HUES6 (cell line): ENCODE results near the gene SMIM14.
"Not testable (repeated sequence)": the region's sequence is repeated elsewhere in the genome, so short reads cannot be mapped to it uniquely, and the experiment has no call there.

Experiments used
- H3K27ac ChIP-seq: 2 replicates; pipeline ENCODE4 v1.7.0; 2013; ENCODE audit warnings: low read depth, mild to moderate bottlenecking, low read length, inconsistent platforms
- H3K27me3 ChIP-seq: 2 replicates; pipeline ENCODE4 v1.6.1; 2013; ENCODE audit warnings: low read length; ENCODE audit not compliant: control insufficient read depth, insufficient read depth
- H3K36me3 ChIP-seq: 2 replicates; pipeline ENCODE4 v1.6.1; 2013; ENCODE audit warnings: low read length; ENCODE audit not compliant: control insufficient read depth, insufficient read depth
- H3K4me1 ChIP-seq: 2 replicates; pipeline ENCODE4 v1.6.1; 2013; ENCODE audit warnings: low read length; ENCODE audit not compliant: control insufficient read depth, insufficient read depth
- H3K4me3 ChIP-seq: 2 replicates; pipeline ENCODE4 v1.5.1; 2013; ENCODE audit warnings: low read depth, low read length
- H3K9ac ChIP-seq: one replicate; pipeline ENCODE4 v1.6.1; 2013; ENCODE audit warnings: mild to moderate bottlenecking, low read length
- H3K9me3 ChIP-seq: 2 replicates; pipeline ENCODE4 v1.6.1; 2013; ENCODE audit warnings: low read depth, low read length; ENCODE audit not compliant: control insufficient read depth, insufficient read depth

Gene SMIM14

DNA sequence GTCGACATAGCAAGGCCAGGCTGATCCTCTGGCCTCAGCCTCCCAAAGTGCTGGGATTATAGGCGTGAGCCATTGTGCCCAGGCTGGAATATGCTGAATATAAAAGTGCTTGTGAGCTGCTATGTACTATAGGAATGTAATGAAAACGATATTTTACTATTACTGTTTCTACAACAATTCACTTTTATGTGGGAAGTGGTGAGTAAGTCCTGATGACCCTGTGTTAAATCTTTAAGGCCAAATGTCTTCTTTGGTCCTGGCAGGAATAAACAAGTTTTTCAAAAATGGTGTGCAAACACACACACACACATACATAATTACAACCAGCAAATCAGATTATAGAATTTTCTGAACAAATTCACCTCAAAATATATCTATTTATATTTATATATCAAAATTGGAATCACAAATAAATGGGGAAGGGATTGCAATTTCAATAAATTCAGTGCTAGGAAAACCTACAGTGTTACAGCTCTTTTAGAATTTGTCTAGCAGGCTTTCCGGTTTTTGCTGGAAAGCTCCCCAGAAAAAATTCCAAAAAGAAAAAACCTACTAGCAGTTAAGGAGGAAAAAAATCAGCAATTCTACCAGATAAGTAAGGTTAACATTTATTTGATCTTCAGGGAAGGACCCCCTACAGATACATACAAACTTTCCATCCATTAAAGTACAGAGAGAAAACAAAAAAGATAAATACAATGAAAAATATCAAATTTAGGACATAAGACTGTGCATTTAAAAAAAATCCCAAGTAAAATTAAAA, 17.9 kb downstream of the SMIM14 start:
- Histone ChIP-seq H3K27me3 (no peaks in the 10 kb centered on the region), H3K36me3 (no peaks in the 10 kb centered on the region; the same call in 1 of the 2 replicates), H3K4me1 (peaks cover 17% of the 10 kb centered on the region), H3K4me3 (no peak overlapping the region), H3K9ac (no peak overlapping the region), H3K9me3 (no peaks in the 10 kb centered on the region), H3K27ac (0 out of 2 replicates have a peak overlapping the region, but pooled peaks have one; percentile 27)

DNA sequence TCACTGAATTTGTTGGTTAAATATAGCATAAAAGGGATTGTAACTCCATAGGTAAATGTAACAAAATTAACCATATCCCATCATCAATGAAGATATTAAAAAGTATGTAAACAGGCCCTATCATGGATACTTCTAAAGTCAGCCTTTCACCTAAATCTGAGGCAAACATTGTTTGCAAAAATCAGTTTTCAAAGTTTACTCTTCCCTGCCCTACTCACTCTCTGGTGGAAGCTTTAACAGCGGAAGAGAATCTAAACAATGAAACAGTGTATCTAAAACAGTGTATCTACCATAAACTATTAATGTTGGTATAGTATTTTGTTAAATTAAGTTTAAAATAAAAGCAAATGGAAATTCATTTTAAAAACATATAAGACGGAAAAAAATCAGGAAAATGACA, 21.1 kb downstream of the SMIM14 start:
- no peak overlapping the region for H3K27ac ChIP-seq

DNA sequence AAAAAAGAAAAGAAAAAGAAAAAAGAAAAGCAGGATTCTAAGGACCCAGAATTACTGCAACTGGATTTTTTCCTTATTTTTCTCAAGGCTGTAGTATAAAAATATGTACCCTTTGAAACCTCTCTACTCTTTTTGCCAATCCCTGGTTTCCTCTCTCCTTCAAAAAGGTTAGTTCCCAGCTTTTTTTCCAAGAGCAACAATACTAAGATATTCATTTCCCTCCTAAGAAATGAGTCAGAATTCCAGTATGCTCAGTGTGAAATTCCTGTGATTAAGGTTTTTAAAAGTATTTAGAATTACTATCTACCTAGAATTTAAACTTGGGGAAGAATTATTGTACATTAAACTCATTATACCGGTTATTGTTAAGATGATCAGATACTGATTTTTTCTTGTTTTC, 22.0 kb downstream of the SMIM14 start:
- H3K4me1 ChIP-seq = peaks cover 15% of the 10 kb centered on the region
- no peak overlapping the region for H3K4me3 ChIP-seq
- no peaks in the 10 kb centered on the region for H3K36me3 ChIP-seq
- H3K27me3 ChIP-seq = no peaks in the 10 kb centered on the region
- no peaks in the 10 kb centered on the region for H3K9me3 ChIP-seq
- no peak overlapping the region for H3K27ac ChIP-seq
- H3K9ac ChIP-seq = no peak overlapping the region

More for the DNA sequence above, 21.1 kb downstream of the SMIM14 start:
- Histone ChIP-seq H3K27me3 (no peaks in the 10 kb centered on the region), H3K4me3 (no peak overlapping the region), H3K9me3 (no peaks in the 10 kb centered on the region), H3K4me1 (peaks cover 17% of the 10 kb centered on the region), H3K9ac (no peak overlapping the region), H3K36me3 (no peaks in the 10 kb centered on the region)

DNA sequence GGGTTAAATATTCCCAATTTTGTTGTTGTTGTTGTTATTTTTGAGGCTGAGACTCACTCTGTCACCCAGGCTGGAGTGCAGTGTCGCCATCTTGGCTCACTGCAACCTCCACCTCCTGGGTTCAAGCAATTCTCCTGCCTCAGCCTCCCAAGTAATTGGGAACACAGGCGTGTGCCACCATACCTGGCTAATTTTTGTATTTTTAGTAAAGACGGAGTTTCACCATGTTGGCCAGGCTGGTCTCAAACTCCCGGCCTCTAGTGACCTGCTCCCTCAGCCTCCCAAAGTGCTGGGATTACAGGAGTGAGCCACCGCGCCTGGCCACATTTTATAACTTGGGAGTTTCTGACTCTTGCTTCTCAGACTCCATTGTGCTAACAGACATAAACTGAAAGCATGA, 22.6 kb downstream of the SMIM14 start:
- not testable (repeated sequence) for H3K9ac ChIP-seq, H3K27ac ChIP-seq, H3K4me3 ChIP-seq, H3K27me3 ChIP-seq, H3K9me3 ChIP-seq, H3K36me3 ChIP-seq
- peaks cover 10% of the 10 kb centered on the region for H3K4me1 ChIP-seq

DNA sequence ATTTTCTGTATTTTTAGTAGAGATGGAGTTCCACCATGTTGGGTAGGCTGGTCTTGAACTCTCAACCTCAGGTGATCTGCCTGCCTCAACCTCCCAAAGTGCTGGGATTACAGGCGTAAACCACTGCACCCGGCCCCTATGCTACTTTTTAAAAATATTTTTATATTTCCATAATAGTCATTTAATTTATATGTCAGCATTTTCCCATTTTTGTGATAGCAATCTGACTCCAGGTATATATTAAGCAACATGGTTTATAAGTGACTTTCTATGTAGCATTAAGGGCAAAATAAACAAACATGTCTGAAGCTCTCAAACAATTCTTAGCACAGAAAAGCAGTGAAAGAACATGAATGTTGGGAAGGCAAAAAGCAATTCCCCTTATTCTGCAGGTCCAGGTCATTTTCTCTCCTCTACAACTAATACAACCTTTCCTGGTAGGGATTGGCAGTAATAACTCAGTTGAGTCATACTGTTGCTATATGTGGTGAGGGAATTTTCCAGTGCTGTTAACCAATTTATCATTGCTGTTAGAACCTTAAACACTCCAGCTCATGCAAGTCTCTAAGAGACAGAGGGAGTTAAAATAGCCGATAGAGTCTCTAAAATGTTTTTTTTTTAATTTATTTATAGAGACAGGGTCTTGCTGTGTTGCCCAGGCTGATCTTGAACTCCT, 24.0 kb downstream of the SMIM14 start:
- Histone ChIP-seq H3K27me3 (no peaks in the 10 kb centered on the region), H3K4me3 (no peak overlapping the region), H3K9me3 (no peaks in the 10 kb centered on the region), H3K27ac (no peak overlapping the region), H3K9ac (no peak overlapping the region), H3K36me3 (no peaks in the 10 kb centered on the region; the same call in 1 of the 2 replicates), H3K4me1 (peaks cover 10% of the 10 kb centered on the region)

DNA sequence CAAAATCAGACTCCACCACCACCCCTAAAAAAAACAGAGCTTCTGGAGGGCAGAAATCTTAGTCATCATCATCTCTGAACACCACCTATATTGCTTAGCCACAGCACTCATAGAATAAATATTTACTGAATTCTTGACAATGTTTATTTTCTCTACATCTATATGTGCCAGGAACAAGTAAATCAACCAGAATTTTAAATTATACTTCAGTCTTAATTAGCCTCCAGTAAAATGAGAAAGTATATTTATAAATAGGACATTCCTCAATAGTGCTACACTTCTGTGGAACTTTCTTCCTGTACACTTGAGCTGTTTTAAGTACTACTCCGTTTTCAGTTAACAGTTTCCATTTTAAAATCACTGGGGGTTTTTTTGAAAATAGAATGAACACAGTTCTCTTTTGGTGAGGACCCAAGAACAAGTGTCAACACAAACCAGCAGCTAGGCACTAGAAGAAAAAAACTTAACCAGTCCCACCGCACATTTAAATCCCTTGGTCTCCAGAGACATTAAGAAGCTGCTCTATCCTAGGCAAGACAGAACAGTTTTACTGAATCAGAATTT, 25.5 kb downstream of the SMIM14 start:
- H3K9me3 ChIP-seq = no peaks in the 10 kb centered on the region
- H3K9ac ChIP-seq = no peak overlapping the region
- H3K4me3 ChIP-seq = no peak overlapping the region
- H3K27me3 ChIP-seq = no peaks in the 10 kb centered on the region
- H3K36me3 ChIP-seq = no peaks in the 10 kb centered on the region; the same call in 1 of the 2 replicates
- H3K27ac ChIP-seq = no peak overlapping the region
- peaks cover 9% of the 10 kb centered on the region for H3K4me1 ChIP-seq

DNA sequence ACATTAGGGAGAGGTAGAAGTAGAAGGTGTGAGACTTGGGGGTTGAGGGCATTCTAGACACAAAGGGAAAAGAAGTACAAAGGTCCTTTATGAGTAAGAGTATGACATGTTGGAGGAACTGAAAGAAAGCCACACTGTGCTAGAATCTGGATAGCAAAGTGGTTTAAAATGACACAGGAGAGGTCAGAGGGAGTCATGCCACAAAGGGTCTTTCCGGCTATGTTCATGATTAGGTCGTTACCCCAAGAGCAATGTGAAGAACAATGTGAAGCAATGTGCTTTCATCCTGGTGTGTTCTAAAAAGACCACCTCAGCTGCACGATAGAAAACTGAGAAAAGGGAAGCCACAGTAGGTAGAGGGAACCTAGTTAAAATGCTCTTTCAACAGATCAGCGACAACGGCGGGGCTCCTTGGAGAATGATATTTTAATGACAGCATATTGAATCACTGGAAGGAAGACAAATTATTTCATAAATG, 29.2 kb downstream of the SMIM14 start:
- H3K27ac ChIP-seq = no peak overlapping the region
- H3K4me3 ChIP-seq = no peak overlapping the region
- H3K9me3 ChIP-seq = no peaks in the 10 kb centered on the region
- peaks cover 4% of the 10 kb centered on the region for H3K36me3 ChIP-seq
- H3K4me1 ChIP-seq = no peaks in the 10 kb centered on the region; the same call in 1 of the 2 replicates
- no peak overlapping the region for H3K9ac ChIP-seq
- H3K27me3 ChIP-seq = no peaks in the 10 kb centered on the region

DNA sequence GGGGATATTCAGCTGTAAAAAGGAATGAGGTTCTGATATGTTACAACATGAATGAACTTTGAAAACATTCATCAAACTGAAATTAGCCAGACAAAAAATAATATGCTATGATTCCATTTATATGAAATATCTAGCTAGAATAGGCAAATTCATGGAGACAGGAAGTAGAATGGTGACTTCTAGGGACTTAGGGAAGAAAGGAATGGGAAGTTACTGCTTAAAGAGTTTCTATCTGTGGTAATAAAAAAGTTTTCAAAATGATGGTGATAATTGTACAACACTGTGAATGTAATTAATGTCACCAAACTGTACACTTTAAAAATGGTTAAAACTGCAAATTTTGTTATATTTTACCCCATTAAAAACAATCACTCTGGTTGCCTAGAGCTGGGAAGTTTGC, 30.2 kb downstream of the SMIM14 start:
- Histone ChIP-seq H3K4me1 (no peaks in the 10 kb centered on the region; the same call in 1 of the 2 replicates), H3K27me3 (no peaks in the 10 kb centered on the region), H3K27ac (no peak overlapping the region), H3K9me3 (no peaks in the 10 kb centered on the region), H3K36me3 (peaks cover 8% of the 10 kb centered on the region), H3K4me3 (no peak overlapping the region), H3K9ac (no peak overlapping the region)

DNA sequence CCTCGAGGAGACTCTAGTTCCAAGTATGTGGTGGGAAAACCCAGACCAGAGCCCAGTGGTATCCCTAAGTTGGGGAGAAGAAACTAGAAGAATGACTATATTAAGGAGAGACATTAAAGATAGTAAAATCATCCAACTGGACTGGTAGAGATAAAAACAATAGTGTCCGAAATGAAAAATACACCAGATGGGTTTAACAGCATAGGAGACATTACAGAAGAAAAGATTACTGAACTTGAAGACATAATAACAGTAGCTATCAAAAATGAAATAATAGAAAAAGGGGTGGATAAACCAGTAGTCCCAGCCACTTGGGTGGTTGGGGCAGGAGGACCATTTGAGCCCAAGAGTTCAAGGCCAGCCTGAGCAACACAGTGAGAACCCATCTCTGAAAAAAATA, 31.9 kb downstream of the SMIM14 start:
- Histone ChIP-seq H3K9me3 (no peaks in the 10 kb centered on the region), H3K4me3 (no peak overlapping the region), H3K4me1 (no peaks in the 10 kb centered on the region; the same call in 1 of the 2 replicates), H3K9ac (no peak overlapping the region), H3K36me3 (peaks cover 17% of the 10 kb centered on the region), H3K27ac (no peak overlapping the region), H3K27me3 (no peaks in the 10 kb centered on the region)

DNA sequence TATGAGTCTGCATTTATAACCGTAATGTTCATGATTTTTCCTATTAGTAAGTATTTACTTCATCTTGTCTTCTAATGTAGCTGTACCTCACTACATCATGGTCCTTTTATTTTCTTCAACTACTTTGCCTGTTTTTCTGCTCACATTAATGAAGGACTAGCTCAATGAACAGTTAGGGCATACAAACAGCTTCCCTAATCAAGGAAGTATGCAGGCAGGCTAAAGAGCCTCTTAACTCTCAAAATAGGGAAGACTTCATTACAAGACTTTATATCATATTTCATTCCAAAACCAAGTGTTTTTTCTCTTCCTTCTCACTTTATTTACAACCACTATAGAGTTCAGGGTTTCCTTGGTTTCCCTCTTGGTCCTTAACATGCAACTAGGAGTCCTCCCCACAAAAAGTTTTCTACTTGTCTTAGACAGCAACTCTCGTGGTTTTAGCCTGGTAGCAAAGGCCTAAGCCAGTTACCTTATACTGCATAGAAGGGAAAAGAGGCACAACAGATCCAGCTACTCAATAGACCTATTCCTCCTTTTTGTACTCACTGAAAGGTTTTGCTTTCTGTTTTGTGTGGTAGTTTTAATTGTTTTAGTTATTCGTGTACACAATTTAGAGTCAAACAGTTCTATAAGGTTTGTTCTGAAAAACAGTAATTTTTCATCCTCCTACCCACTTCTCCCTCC, 40.8 kb downstream of the SMIM14 start:
- no peaks in the 10 kb centered on the region for H3K4me1 ChIP-seq
- no peak overlapping the region for H3K9ac ChIP-seq
- H3K36me3 ChIP-seq = peaks cover 18% of the 10 kb centered on the region; the same call in 1 of the 2 replicates

More for the DNA sequence above, 40.8 kb downstream of the SMIM14 start:
- Histone ChIP-seq H3K27me3 (no peaks in the 10 kb centered on the region), H3K27ac (no peak overlapping the region), H3K4me3 (no peak overlapping the region), H3K9me3 (no peaks in the 10 kb centered on the region)
